HG03558 (cell line): Measurements from ENCODE around the gene CNKSR3.

Source experiments
- ATAC-seq: cut with Tn5 transposase; IDR thresholded peaks from one replicate; pipeline ENCODE4 v1.9.1; 2021; ENCODE audit warnings: moderate number of reproducible peaks; ENCODE audit not compliant: unreplicated experiment; ENCODE audit errors: extremely low read depth

The CNKSR3 gene

GRCh38 chr6:154432533-154433476, 77.7 kb downstream of the CNKSR3 start:
- ATAC-seq, result no peak

GRCh38 chr6:154430481-154430919, 80.0 kb downstream of the CNKSR3 start:
- ATAC-seq, result no peak

GRCh38 chr6:154429711-154430110, 80.8 kb downstream of the CNKSR3 start:
- ATAC-seq, result no peak

- ATAC-seq, result no peak
Observed at GRCh38 chr6:154428897-154429296, 81.6 kb downstream of the CNKSR3 start.

- no peak for ATAC-seq
Observed at GRCh38 chr6:154427446-154427845, 83.0 kb downstream of the CNKSR3 start.

GRCh38 chr6:154426997-154427396, 83.5 kb downstream of the CNKSR3 start:
- no peak for ATAC-seq

- no peak for ATAC-seq
Observed at GRCh38 chr6:154425034-154425433, 85.5 kb downstream of the CNKSR3 start.

GRCh38 chr6:154414021-154414813, 96.3 kb downstream of the CNKSR3 start:
- peak; percentile 41 for ATAC-seq

GRCh38 chr6:154412106-154412820, 98.2 kb downstream of the CNKSR3 start:
- ATAC-seq, result no peak

- no peak for ATAC-seq
Observed at GRCh38 chr6:154411076-154411475, 99.4 kb downstream of the CNKSR3 start.

GRCh38 chr6:154410619-154411072, 99.8 kb downstream of the CNKSR3 start:
- ATAC-seq, result no peak

GRCh38 chr6:154408891-154409500, 101.5 kb downstream of the CNKSR3 start:
- ATAC-seq, result no peak

GRCh38 chr6:154407440-154407839, 103.0 kb downstream of the CNKSR3 start:
- ATAC-seq, result no peak

- ATAC-seq, result no peak
Observed at GRCh38 chr6:154406869-154407268, 103.6 kb downstream of the CNKSR3 start.

GRCh38 chr6:154406301-154406700, 104.2 kb downstream of the CNKSR3 start:
- no peak for ATAC-seq

- ATAC-seq, result no peak
Observed at GRCh38 chr6:154404791-154405400, 105.6 kb downstream of the CNKSR3 start.

- no peak for ATAC-seq
Observed at GRCh38 chr6:154403788-154404187, 106.7 kb downstream of the CNKSR3 start.

- no peak for ATAC-seq
Observed at GRCh38 chr6:154402081-154402780, 108.3 kb downstream of the CNKSR3 start.

GRCh38 chr6:154399097-154399496, 111.4 kb downstream of the CNKSR3 start:
- ATAC-seq, result no peak
